HepG2 (cell line): ENCODE measurements around the gene DDX19B. TPM values are rescaled to one million over a fixed set of nuclear protein-coding genes. Genes with fewer than 3 reads are reported as not detected.

Experiments used
- ARNT2 ChIP-seq: sonication (generic); formaldehyde crosslinking; IDR thresholded peaks from 2 replicates; pipeline ENCODE4 v1.8.0; 2022; ENCODE audit warnings: mild to moderate bottlenecking, low read depth, missing genetic modification reagents, moderate library complexity
- ATF7-NPFF ChIP-seq: sonication (generic); formaldehyde crosslinking; IDR thresholded peaks from 2 replicates; pipeline ENCODE4 v1.8.1; 2023; ENCODE audit warnings: mild to moderate bottlenecking, low read depth, missing genetic modification reagents, moderate library complexity
- CBX5 ChIP-seq: sonication (generic); formaldehyde crosslinking; IDR thresholded peaks from 2 replicates; pipeline ENCODE4 v1.4.0; 2020; ENCODE audit warnings: missing genetic modification reagents, borderline replicate concordance
- GATAD1 ChIP-seq: IDR thresholded peaks from 2 replicates; pipeline ENCODE4 v1.6.1; 2016; ENCODE audit warnings: missing genetic modification reagents, missing compliant biosample characterization
- HDAC6 ChIP-seq: fragments of 200-600 bp; sonication (generic); IDR thresholded peaks from 2 replicates; pipeline ENCODE4 v1.7.0; 2017; ENCODE audit warnings: mild to moderate bottlenecking, antibody characterized with exemption, low read length, low read depth
- NCOR1 ChIP-seq: fragments of 200-600 bp; sonication (generic); IDR thresholded peaks from 2 replicates; pipeline ENCODE4 v1.7.0; 2017; ENCODE audit warnings: antibody characterized with exemption, low read length, borderline replicate concordance
- PCBP2 ChIP-seq: fragments of 200-400 bp; formaldehyde crosslinking; optimal IDR thresholded peaks from 2 replicates; pipeline ENCODE3; 2018; ENCODE audit warnings: low read length, low read depth; ENCODE audit not compliant: poor library complexity, severe bottlenecking
- PHF8 ChIP-seq: sonication (generic); formaldehyde crosslinking; IDR thresholded peaks from 2 replicates; pipeline ENCODE4 v1.5.0; 2020; ENCODE audit warnings: missing genetic modification reagents
- SRSF9 ChIP-seq: fragments of 200-400 bp; formaldehyde crosslinking; IDR thresholded peaks from 2 replicates; pipeline ENCODE4 v1.6.1; 2018; ENCODE audit warnings: borderline replicate concordance, mild to moderate bottlenecking, low read depth, low read length; ENCODE audit not compliant: insufficient read depth, poor library complexity, severe bottlenecking
- ZNF251 ChIP-seq: sonication (generic); formaldehyde crosslinking; IDR thresholded peaks from 2 replicates; pipeline ENCODE4 v1.9.0; 2021; ENCODE audit warnings: mild to moderate bottlenecking, missing genetic modification reagents
- ZNF317 ChIP-seq: sonication (generic); formaldehyde crosslinking; IDR thresholded peaks from 2 replicates; pipeline ENCODE4 v1.5.0; 2020; ENCODE audit warnings: mild to moderate bottlenecking, missing genetic modification reagents
- ZSCAN22 ChIP-seq: sonication (generic); formaldehyde crosslinking; IDR thresholded peaks from 2 replicates; pipeline ENCODE4 v1.4.0; 2020; ENCODE audit warnings: mild to moderate bottlenecking, missing genetic modification reagents
- polyA plus RNA-seq, 8 experiments: library from polyadenylated mRNA; depleted of rRNA in 3 of 8; stranded (reverse) in 7 of 8; unstranded in 1 of 8; fragments of >200 nt; fragmentation: Illumina TruSeq in 4 of 8; extraction: Trizol in 4 of 8; gene quantifications; 2 replicates each; pipeline versions ENCODE4 v1.2.1 to v1.2.3, GENCODE V29; 2011 to 2016; ENCODE audit warnings: low read depth in 4 of 8, missing spikeins in 1 of 8, mixed read lengths in 1 of 8; ENCODE audit not compliant: insufficient read depth in 1 of 8
- total RNA-seq, 5 experiments: library from RNA; depleted of rRNA; stranded (reverse); fragments of >200 nt; fragmentation: Illumina TruSeq; extraction: Trizol; gene quantifications; 2 replicates each; pipeline ENCODE4 v1.2.3, GENCODE V29; 2016; ENCODE audit warnings: low read depth in 1 of 5
- TF ChIP-seq, protein P1 (sequence below): IDR thresholded peaks from 2 replicates; pipeline ENCODE4 v1.4.0; 2020; ENCODE audit warnings: mild to moderate bottlenecking, missing genetic modification reagents
- TF ChIP-seq, protein P2 (sequence below): sonication (generic); formaldehyde crosslinking; conservative IDR thresholded peaks from 2 replicates; pipeline ENCODE4 v1.8.0; 2022; ENCODE audit warnings: missing genetic modification reagents
- TF ChIP-seq, protein P3 (sequence below): sonication (generic); formaldehyde crosslinking; IDR thresholded peaks from 2 replicates; pipeline ENCODE4 v1.4.0; 2020; ENCODE audit warnings: missing genetic modification reagents; ENCODE audit errors: not compliant biosample characterization
- TF ChIP-seq, protein P4 (sequence below): sonication (generic); formaldehyde crosslinking; IDR thresholded peaks from 2 replicates; pipeline ENCODE4 v1.5.0; 2020; ENCODE audit warnings: mild to moderate bottlenecking, missing genetic modification reagents

The DDX19B gene
- total and polyA plus RNA-seq, 2 of the 13 experiments (the other 11 are each of a cell fraction or from before 2014, with no cell fraction given), result 36.2 to 40.0 TPM

DNA sequence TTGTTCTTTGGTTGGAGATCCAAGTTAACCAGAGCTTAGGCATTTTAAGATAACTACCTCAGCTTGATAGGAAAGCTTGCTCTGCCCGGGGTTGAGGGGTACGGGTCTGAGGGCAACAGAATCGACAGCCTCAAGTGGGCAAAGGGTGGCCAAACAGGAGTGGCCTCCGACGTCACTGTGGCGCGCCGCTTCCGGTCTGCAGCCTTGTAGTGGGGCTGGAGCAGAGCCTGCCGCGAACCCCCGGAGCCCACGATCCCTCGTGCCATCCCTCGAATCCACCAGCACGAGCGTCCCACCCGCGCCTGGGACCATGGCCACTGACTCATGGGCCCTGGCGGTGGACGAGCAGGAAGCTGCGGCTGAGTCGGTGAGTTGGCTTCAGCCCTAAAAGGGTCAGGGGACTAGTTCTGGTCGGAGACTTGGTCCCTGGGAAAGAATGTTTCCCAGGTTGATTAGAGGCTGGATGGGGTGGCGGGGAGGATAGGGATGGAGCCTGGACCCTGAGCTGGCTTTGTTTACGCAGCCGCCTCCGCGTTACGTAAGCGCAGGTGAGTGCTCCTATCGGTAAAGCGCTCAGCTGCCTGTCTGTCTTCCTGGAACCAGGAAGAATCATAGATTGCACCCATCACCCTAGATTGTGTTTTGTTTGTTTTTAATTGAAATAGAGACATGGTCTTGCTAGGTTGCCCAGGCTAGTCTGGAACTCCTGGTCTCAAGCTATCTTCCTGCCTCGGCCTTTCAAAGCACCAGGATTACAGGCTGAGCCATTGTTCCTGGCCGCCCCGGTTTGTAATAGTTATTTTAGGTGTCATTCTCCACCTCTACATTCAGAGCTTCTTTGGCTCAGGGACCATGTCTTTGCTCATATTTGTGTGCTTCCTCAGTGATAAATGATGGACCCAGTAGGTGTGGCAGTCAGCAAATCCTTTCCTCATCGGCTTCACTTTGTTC is at the start of gene DDX19B (continued):
- TF ChIP-seq, protein P1, sequence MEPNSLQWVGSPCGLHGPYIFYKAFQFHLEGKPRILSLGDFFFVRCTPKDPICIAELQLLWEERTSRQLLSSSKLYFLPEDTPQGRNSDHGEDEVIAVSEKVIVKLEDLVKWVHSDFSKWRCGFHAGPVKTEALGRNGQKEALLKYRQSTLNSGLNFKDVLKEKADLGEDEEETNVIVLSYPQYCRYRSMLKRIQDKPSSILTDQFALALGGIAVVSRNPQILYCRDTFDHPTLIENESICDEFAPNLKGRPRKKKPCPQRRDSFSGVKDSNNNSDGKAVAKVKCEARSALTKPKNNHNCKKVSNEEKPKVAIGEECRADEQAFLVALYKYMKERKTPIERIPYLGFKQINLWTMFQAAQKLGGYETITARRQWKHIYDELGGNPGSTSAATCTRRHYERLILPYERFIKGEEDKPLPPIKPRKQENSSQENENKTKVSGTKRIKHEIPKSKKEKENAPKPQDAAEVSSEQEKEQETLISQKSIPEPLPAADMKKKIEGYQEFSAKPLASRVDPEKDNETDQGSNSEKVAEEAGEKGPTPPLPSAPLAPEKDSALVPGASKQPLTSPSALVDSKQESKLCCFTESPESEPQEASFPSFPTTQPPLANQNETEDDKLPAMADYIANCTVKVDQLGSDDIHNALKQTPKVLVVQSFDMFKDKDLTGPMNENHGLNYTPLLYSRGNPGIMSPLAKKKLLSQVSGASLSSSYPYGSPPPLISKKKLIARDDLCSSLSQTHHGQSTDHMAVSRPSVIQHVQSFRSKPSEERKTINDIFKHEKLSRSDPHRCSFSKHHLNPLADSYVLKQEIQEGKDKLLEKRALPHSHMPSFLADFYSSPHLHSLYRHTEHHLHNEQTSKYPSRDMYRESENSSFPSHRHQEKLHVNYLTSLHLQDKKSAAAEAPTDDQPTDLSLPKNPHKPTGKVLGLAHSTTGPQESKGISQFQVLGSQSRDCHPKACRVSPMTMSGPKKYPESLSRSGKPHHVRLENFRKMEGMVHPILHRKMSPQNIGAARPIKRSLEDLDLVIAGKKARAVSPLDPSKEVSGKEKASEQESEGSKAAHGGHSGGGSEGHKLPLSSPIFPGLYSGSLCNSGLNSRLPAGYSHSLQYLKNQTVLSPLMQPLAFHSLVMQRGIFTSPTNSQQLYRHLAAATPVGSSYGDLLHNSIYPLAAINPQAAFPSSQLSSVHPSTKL, result peak; percentile 78; the same call in 1 of the 2 replicates
- peak; percentile 95 for TF ChIP-seq ATF7-NPFF
- TF ChIP-seq ZSCAN22, result peak; percentile 79; the same call in 1 of the 2 replicates
- no peak for TF ChIP-seq HDAC6
- TF ChIP-seq, protein P2, sequence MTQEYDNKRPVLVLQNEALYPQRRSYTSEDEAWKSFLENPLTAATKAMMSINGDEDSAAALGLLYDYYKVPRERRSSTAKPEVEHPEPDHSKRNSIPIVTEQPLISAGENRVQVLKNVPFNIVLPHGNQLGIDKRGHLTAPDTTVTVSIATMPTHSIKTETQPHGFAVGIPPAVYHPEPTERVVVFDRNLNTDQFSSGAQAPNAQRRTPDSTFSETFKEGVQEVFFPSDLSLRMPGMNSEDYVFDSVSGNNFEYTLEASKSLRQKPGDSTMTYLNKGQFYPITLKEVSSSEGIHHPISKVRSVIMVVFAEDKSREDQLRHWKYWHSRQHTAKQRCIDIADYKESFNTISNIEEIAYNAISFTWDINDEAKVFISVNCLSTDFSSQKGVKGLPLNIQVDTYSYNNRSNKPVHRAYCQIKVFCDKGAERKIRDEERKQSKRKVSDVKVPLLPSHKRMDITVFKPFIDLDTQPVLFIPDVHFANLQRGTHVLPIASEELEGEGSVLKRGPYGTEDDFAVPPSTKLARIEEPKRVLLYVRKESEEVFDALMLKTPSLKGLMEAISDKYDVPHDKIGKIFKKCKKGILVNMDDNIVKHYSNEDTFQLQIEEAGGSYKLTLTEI (CRISPR knock-in tag), result no peak
- peak; percentile 99 for TF ChIP-seq PHF8 (CRISPR knock-in tag)
- TF ChIP-seq GATAD1 (CRISPR knock-in tag), result peak; percentile 96
- peak; percentile 97 for TF ChIP-seq ARNT2
- TF ChIP-seq, protein P3, sequence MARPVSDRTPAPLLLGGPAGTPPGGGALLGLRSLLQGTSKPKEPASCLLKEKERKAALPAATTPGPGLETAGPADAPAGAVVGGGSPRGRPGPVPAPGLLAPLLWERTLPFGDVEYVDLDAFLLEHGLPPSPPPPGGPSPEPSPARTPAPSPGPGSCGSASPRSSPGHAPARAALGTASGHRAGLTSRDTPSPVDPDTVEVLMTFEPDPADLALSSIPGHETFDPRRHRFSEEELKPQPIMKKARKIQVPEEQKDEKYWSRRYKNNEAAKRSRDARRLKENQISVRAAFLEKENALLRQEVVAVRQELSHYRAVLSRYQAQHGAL (CRISPR knock-in tag), result no peak
- peak; percentile 76; the same call in 1 of the 2 replicates for TF ChIP-seq ZNF317
- no peak for TF ChIP-seq SRSF9
- peak; percentile 77; the same call in 1 of the 2 replicates for TF ChIP-seq CBX5
- TF ChIP-seq PCBP2, result no peak
- TF ChIP-seq NCOR1, result peak; percentile 78
- TF ChIP-seq, protein P4, sequence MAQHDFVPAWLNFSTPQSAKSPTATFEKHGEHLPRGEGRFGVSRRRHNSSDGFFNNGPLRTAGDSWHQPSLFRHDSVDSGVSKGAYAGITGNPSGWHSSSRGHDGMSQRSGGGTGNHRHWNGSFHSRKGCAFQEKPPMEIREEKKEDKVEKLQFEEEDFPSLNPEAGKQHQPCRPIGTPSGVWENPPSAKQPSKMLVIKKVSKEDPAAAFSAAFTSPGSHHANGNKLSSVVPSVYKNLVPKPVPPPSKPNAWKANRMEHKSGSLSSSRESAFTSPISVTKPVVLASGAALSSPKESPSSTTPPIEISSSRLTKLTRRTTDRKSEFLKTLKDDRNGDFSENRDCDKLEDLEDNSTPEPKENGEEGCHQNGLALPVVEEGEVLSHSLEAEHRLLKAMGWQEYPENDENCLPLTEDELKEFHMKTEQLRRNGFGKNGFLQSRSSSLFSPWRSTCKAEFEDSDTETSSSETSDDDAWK, result no peak
- TF ChIP-seq ZNF251 (CRISPR knock-in tag), result no peak
